Kidney epithelial cell (primary cell): ENCODE data around the gene SH3BP2. TPM values are rescaled to one million over a fixed set of nuclear protein-coding genes. Genes with fewer than 3 reads are reported as not detected.

Experiments used
- DNase-seq: peaks from one replicate; pipeline ENCODE4 v3.0.0-alpha.2; 2010; ENCODE audit warnings: low read depth
- H3K27me3 ChIP-seq: 2 replicates; pipeline ENCODE4 v1.6.0; 2011; ENCODE audit warnings: low read length; ENCODE audit not compliant: control insufficient read depth, insufficient read depth
- H3K36me3 ChIP-seq: 2 replicates; pipeline ENCODE4 v1.5.1; 2011; ENCODE audit warnings: low read length; ENCODE audit not compliant: control insufficient read depth, insufficient read depth
- H3K4me3 ChIP-seq: 2 replicates; pipeline ENCODE4 v1.5.1; 2011; ENCODE audit warnings: low read depth, mild to moderate bottlenecking, control low read depth, low read length
- total RNA-seq: library from RNA; depleted of rRNA; stranded (reverse); fragments of >200 nt; gene quantifications from 2 replicates; pipeline ENCODE4 v1.2.3, GENCODE V29; 2015
- TF ChIP-seq, protein P1 (sequence below): IDR thresholded peaks from 2 replicates; pipeline ENCODE4 v1.5.1; 2011; ENCODE audit warnings: mild to moderate bottlenecking, moderate library complexity, low read length, control low read depth, inconsistent platforms; ENCODE audit not compliant: insufficient read depth, poor library complexity, severe bottlenecking

The SH3BP2 gene
- total RNA-seq, 1 donor from 2014 or later, result 62.7 TPM

DNA sequence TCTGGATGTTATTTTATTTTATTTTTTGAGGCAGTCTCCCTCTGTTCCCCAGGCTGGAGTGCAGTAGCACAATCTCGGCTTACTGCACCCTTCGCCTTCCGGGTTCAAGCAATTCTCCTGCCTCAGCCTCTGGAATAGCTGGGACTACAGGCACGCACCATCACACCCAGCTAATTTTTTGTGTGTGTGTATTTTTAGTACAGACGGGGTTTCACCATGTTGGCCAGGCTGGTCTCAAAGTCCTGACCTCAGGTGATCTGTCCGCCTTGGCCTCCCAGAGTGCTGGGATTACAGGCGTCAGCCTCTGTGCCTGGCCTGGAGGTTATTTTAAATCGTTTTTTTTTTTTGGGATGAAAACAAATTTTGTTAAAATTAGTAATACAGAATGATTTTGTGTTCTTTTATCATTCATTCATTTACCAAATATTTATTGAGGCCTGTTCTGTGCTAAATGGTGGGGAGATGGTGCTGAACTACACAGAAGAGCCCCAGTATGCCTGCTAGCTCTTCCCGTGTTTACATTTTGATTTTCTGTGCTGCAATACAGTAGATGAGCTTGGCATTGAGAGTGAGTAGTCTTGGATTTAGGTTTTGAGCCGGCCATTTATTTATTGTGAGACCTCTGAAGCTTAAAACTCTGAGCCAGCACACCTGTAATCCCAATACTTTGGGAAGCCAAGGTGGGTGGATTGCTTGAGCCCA lies 73.4 kb downstream of the SH3BP2 start:
- Histone ChIP-seq H3K27me3 (no peaks in the 10 kb centered on the region), H3K36me3 (no peaks in the 10 kb centered on the region), H3K4me3 (no peak overlapping the region)
- TF ChIP-seq, protein P1, sequence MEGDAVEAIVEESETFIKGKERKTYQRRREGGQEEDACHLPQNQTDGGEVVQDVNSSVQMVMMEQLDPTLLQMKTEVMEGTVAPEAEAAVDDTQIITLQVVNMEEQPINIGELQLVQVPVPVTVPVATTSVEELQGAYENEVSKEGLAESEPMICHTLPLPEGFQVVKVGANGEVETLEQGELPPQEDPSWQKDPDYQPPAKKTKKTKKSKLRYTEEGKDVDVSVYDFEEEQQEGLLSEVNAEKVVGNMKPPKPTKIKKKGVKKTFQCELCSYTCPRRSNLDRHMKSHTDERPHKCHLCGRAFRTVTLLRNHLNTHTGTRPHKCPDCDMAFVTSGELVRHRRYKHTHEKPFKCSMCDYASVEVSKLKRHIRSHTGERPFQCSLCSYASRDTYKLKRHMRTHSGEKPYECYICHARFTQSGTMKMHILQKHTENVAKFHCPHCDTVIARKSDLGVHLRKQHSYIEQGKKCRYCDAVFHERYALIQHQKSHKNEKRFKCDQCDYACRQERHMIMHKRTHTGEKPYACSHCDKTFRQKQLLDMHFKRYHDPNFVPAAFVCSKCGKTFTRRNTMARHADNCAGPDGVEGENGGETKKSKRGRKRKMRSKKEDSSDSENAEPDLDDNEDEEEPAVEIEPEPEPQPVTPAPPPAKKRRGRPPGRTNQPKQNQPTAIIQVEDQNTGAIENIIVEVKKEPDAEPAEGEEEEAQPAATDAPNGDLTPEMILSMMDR, result no peak
- DNase-seq, result no peak

DNA sequence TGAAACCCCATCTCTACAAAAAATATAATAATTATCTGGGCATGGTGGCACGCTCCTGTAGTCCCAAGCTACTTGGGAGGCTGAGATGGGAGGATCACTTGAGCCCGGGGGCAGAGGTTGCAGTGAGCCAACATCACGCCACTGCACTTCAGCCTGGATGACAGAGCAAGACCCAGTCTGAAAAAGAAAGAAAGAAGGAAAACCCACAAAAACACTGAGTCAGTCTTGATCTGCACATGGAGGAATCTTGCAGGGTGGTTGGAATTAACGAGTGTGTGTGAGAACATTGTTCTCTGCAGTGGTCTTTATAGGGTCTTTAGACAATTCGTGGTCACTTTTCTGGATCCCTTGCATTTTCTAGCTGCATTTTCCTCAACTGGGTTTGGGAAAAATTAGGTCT lies 74.0 kb downstream of the SH3BP2 start:
- H3K4me3 ChIP-seq, result no peak overlapping the region
- TF ChIP-seq, protein P1, result no peak
- no peaks in the 10 kb centered on the region for H3K36me3 ChIP-seq
- H3K27me3 ChIP-seq, result no peaks in the 10 kb centered on the region
- no peak for DNase-seq

DNA sequence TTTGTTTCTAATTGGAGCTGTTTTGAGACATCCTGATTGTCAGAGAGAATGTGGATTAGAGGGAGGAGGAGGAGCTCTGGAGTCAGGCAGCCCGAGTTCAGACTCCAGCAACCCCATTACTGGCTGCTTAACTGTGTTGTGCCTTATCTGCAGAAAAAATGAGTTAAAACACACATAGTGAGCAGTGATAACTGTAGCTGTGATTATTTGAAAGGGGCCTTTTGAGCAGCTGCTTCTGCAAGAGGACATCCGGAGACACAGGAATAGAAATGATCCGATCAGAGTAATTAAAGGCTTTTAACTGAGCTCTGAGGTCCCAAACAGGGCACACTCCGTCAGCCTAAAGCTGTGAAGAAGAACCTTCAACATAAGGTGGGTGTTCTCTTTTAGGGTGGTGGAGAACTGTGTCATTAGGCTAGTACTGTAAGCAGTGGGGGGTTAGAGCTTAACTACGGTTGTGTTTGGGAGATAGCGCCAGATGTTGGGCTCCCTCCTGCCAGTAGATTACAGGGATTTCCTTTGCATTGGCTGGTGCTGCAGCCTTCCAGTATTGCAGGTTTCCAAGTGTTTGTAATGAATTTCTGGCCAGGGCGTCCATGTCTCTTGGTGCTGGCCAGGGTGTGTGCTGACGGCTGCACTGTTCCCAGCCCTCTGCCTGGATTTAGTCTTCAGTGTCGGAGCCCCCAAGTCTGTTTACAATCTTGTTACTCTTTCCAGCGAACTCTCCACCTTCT lies 75.0 kb downstream of the SH3BP2 start:
- TF ChIP-seq, protein P1, result no peak
- Histone ChIP-seq H3K4me3 (no peak overlapping the region), H3K27me3 (no peaks in the 10 kb centered on the region), H3K36me3 (no peaks in the 10 kb centered on the region)
- no peak for DNase-seq

DNA sequence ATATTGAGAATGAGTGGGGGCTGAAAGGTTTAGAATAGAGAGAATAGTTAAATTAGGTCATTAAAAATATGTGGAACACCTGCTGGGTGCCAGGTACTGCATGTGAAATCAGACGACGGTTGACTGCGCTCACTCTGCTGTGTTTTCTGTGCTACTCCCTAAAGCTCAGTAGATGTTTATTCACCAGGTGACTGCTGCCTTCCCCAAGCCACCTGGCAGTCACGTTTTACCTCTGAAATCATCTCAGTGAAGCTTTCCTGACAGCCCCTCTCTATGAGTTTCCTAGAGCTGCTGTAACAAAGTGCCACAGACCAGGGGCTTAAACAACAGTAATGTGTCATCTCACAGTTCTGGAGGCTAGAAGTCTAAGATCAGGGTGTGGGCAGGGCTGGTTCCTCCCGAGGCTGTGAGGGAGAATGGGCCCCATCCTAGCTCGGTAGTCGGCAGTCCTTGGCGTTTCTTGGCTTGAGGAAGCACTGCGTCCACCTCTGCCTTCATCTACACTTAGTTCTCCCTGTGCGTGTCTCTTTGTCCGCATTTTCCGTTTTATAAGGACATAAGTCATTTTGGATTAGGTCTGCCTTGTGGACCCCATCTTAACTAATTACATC lies 76.1 kb downstream of the SH3BP2 start:
- Histone ChIP-seq H3K36me3 (no peaks in the 10 kb centered on the region), H3K4me3 (no peak overlapping the region), H3K27me3 (no peaks in the 10 kb centered on the region)
- TF ChIP-seq, protein P1, result no peak
- no peak for DNase-seq

DNA sequence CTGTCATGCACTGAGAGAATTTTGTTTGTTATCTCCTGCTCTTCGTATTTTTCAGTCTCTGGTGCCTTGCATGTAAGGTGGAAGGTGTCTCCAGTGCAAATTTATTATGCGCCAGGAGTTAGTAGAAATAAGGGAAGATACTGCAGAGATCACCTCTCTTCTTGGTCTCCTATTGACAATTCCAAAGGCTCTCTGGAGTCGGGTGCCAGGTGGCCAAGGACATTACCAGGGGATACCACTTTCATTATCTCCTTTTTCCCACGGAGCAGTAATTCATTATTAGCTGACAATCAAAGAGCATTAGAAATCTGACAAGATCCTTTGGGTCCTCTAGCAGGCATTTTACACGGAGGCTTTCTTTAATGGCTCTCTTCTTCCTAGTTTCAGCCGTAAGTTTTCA lies 76.8 kb downstream of the SH3BP2 start:
- Histone ChIP-seq H3K36me3 (no peaks in the 10 kb centered on the region), H3K4me3 (no peak overlapping the region), H3K27me3 (no peaks in the 10 kb centered on the region)
- TF ChIP-seq, protein P1, result no peak
- DNase-seq, result no peak
